ENCODE data around the gene RAB31. TPM values are rescaled to one million over a fixed set of nuclear protein-coding genes. Genes with fewer than 3 reads are reported as not detected.

RAB31 gene
- total RNA-seq, 1 experiment from 2014 or later, result 6.1 TPM

GRCh38 chr18:9858642-9859041 is 150.5 kb downstream of the RAB31 start:
- Histone ChIP-seq H3K9me3 (ENCODE audit: low read depth, low read length, poor library complexity, severe bottlenecking) (no peaks in the 10 kb centered on the region), H3K4me3 (ENCODE audit: low read depth, low read length, poor library complexity, severe bottlenecking) (no peak overlapping the region), H3K27me3 (replicated peaks; ENCODE audit: insufficient read depth, low read depth, low read length, poor library complexity) (no peaks in the 10 kb centered on the region), H3K4me1 (ENCODE audit: insufficient read depth, low read length, poor library complexity, severe bottlenecking) (peaks cover 5% of the 10 kb centered on the region), H3K27ac (ENCODE audit: low read depth, low read length, poor library complexity, severe bottlenecking) (no peak overlapping the region), H3K36me3 (ENCODE audit: insufficient read depth, low read length, poor library complexity, severe bottlenecking) (no peaks in the 10 kb centered on the region)
- POLR2A ChIA-PET (ENCODE audit: low non-redundant PET), result no interaction called here
- no peak for TF ChIP-seq EZH2 (IDR thresholded peaks at IDR 0.05; ENCODE audit: borderline replicate concordance, low read depth, low read length, poor library complexity, severe bottlenecking)
- no peak for TF ChIP-seq CTCF (conservative IDR thresholded peaks at IDR 0.05; ENCODE audit: low read depth, low read length)
- CTCF ChIA-PET, result no interaction called here
- no TSS peak for BruUV-seq (replicated peaks)
- intact Hi-C loops (cut with micrococcal nuclease; ENCODE audit: unreplicated experiment), result no loop called here
- no peak for DNase-seq (ENCODE audit: low spot score)

- H3K4me1 ChIP-seq (ENCODE audit: insufficient read depth, low read length, poor library complexity, severe bottlenecking), result peaks cover 5% of the 10 kb centered on the region
- H3K9me3 ChIP-seq (ENCODE audit: low read depth, low read length, poor library complexity, severe bottlenecking), result no peaks in the 10 kb centered on the region
- CTCF ChIA-PET, result no interaction called here
- no peaks in the 10 kb centered on the region for H3K36me3 ChIP-seq (ENCODE audit: insufficient read depth, low read length, poor library complexity, severe bottlenecking)
- no TSS peak for BruUV-seq (replicated peaks)
- TF ChIP-seq CTCF (conservative IDR thresholded peaks at IDR 0.05; ENCODE audit: low read depth, low read length) (no peak), EZH2 (IDR thresholded peaks at IDR 0.05; ENCODE audit: borderline replicate concordance, low read depth, low read length, poor library complexity, severe bottlenecking) (no peak)
- DNase-seq (ENCODE audit: low spot score), result no peak
- H3K4me3 ChIP-seq (ENCODE audit: low read depth, low read length, poor library complexity, severe bottlenecking), result no peak overlapping the region
- intact Hi-C loops (cut with micrococcal nuclease; ENCODE audit: unreplicated experiment), result no loop called here
- POLR2A ChIA-PET (ENCODE audit: low non-redundant PET), result no interaction called here
- H3K27ac ChIP-seq (ENCODE audit: low read depth, low read length, poor library complexity, severe bottlenecking), result no peak overlapping the region
- no peaks in the 10 kb centered on the region for H3K27me3 ChIP-seq (replicated peaks; ENCODE audit: insufficient read depth, low read depth, low read length, poor library complexity)
Observed at GRCh38 chr18:9859232-9859631, 151.1 kb downstream of the RAB31 start.

- TF ChIP-seq EZH2 (IDR thresholded peaks at IDR 0.05; ENCODE audit: borderline replicate concordance, low read depth, low read length, poor library complexity, severe bottlenecking) (no peak), CTCF (conservative IDR thresholded peaks at IDR 0.05; ENCODE audit: low read depth, low read length) (no peak)
- POLR2A ChIA-PET (ENCODE audit: low non-redundant PET), result no interaction called here
- Histone ChIP-seq H3K4me3 (ENCODE audit: low read depth, low read length, poor library complexity, severe bottlenecking) (no peak overlapping the region), H3K36me3 (ENCODE audit: insufficient read depth, low read length, poor library complexity, severe bottlenecking) (no peaks in the 10 kb centered on the region), H3K27me3 (replicated peaks; ENCODE audit: insufficient read depth, low read depth, low read length, poor library complexity) (no peaks in the 10 kb centered on the region), H3K4me1 (ENCODE audit: insufficient read depth, low read length, poor library complexity, severe bottlenecking) (peaks cover 5% of the 10 kb centered on the region), H3K27ac (ENCODE audit: low read depth, low read length, poor library complexity, severe bottlenecking) (no peak overlapping the region), H3K9me3 (ENCODE audit: low read depth, low read length, poor library complexity, severe bottlenecking) (peaks cover 6% of the 10 kb centered on the region)
- no TSS peak for BruUV-seq (replicated peaks)
- no peak for DNase-seq (ENCODE audit: low spot score)
- CTCF ChIA-PET, result no interaction called here
- intact Hi-C loops (cut with micrococcal nuclease; ENCODE audit: unreplicated experiment), result no loop called here
Observed at GRCh38 chr18:9860682-9861081, 152.6 kb downstream of the RAB31 start.
